Testis (tissue), 3 donors: ENCODE measurements around the gene SPATA2L. TPM values are rescaled to one million over a fixed set of nuclear protein-coding genes. Genes with fewer than 3 reads are reported as not detected.
A peak's percentile ranks its signal among the peaks of the same experiment; 100 is the strongest.

ENCODE experiments used
- DNase-seq: peaks from one replicate; pipeline ENCODE4 v3.0.0-alpha.2; 2019
- H3K27ac ChIP-seq, 2 donors: fragments of 200-600 bp; sonication (generic); one replicate each; pipeline ENCODE4 v1.5.1; 2019
- H3K27me3 ChIP-seq: fragments of 200-600 bp; sonication (generic); one replicate; pipeline ENCODE4 v1.5.1; 2019
- H3K36me3 ChIP-seq: fragments of 200-600 bp; sonication (generic); one replicate; pipeline ENCODE4 v1.5.1; 2017; ENCODE audit warnings: low read depth; ENCODE audit errors: missing control alignments
- H3K4me1 ChIP-seq: fragments of 200-600 bp; sonication (generic); one replicate; pipeline ENCODE4 v1.5.1; 2019
- H3K4me3 ChIP-seq, 2 donors: fragments of 200-600 bp; sonication (generic); one replicate each; pipeline ENCODE4 v1.5.1; 2017 to 2019
- H3K9me3 ChIP-seq: fragments of 200-600 bp; sonication (generic); one replicate; pipeline ENCODE4 v1.5.1; 2017
- POLR2A ChIP-seq: fragments of 450-650 bp; IDR thresholded peaks from one replicate; pipeline ENCODE4 v1.6.1; 2017; ENCODE audit warnings: antibody characterized with exemption, mild to moderate bottlenecking, moderate library complexity
- WGBS, 2 donors: methylation state at CpG; one replicate each; pipeline ENCODE4 v1.1.5; 2018; 5-methylcytosine and 5-hydroxymethylcytosine counted together
- intact Hi-C: fragments of 100-400 bp; cut with DNase I; formaldehyde crosslinking; loops from one replicate; pipeline ENCODE4 v1.15.1; 2023; ENCODE audit warnings: low total_unique reads
- polyA plus RNA-seq: library from polyadenylated mRNA; stranded (reverse); fragments of 350-450 nt; fragmentation: Illumina TruSeq; extraction: RNeasy Lipid Tissue Mini Kit (QIAGEN cat#74804); gene quantifications from one replicate; pipeline ENCODE4 v1.2.3, GENCODE V29; 2014; ENCODE audit warnings: low read depth, low replicate concordance; ENCODE audit not compliant: insufficient read depth
- total RNA-seq, 2 donors: library from RNA; depleted of rRNA; stranded (reverse); fragments of >200 nt; gene quantifications; one replicate each; pipeline ENCODE4 v1.2.3, GENCODE V29; 2016
- TF ChIP-seq, protein P1 (sequence below), 3 experiments: fragments of 450-650 bp in 2 of 3; fragments of 200-600 bp in 1 of 3; sonication (generic) in 1 of 3; IDR thresholded peaks; one replicate each; pipeline ENCODE4 v1.5.1; 2016 to 2019; ENCODE audit warnings: antibody characterized with exemption in 3 of 3, mild to moderate bottlenecking in 2 of 3, moderate library complexity in 1 of 3

SPATA2L gene
- total and polyA plus RNA-seq, 3 donors from 2014 or later = 4.9 to 14.4 (median 13.9) TPM

DNA sequence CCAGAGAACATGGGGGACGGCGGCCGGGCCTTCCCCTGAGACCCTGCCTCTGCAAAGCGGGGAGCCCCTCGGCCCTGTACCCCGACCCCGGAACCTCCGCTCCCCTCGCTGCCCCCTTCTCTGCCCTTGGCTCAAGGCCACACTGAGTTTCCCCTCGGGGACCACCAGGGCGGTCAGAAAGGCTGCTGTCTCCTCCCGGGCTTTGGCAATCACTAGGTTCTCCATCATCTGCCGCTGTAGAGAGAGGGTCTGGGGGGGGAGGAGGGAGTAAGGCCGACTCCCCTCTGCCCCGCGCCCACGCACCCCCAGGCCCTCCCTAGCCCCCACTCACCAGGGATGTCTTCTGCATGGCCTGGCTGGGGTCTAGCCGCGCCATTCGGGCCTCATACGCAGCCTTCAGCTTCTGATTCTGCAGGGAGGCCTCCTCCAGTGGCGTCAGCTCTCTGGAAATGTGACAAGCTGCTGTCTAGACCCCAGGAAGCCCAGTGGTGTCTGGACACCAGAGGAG is 10.8 kb upstream of the SPATA2L start:
- Histone ChIP-seq H3K9me3 (no peaks in the 10 kb centered on the region), H3K4me3 (peak overlapping the region in 1 of 2 donors; percentile 20), H3K27me3 (no peaks in the 10 kb centered on the region), H3K27ac (no peak overlapping the region), H3K36me3 (no peaks in the 10 kb centered on the region), H3K4me1 (no peaks in the 10 kb centered on the region)
- no peak for TF ChIP-seq POLR2A
- TF ChIP-seq, protein P1, sequence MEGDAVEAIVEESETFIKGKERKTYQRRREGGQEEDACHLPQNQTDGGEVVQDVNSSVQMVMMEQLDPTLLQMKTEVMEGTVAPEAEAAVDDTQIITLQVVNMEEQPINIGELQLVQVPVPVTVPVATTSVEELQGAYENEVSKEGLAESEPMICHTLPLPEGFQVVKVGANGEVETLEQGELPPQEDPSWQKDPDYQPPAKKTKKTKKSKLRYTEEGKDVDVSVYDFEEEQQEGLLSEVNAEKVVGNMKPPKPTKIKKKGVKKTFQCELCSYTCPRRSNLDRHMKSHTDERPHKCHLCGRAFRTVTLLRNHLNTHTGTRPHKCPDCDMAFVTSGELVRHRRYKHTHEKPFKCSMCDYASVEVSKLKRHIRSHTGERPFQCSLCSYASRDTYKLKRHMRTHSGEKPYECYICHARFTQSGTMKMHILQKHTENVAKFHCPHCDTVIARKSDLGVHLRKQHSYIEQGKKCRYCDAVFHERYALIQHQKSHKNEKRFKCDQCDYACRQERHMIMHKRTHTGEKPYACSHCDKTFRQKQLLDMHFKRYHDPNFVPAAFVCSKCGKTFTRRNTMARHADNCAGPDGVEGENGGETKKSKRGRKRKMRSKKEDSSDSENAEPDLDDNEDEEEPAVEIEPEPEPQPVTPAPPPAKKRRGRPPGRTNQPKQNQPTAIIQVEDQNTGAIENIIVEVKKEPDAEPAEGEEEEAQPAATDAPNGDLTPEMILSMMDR (IDR thresholded peaks at IDR 0.05) = no peak
- intact Hi-C loops = no loop called here
- no peak for DNase-seq
- WGBS, 2 donors = 29 to 56% methylated on average over 5 to 22 of the region's 22 CpGs

DNA sequence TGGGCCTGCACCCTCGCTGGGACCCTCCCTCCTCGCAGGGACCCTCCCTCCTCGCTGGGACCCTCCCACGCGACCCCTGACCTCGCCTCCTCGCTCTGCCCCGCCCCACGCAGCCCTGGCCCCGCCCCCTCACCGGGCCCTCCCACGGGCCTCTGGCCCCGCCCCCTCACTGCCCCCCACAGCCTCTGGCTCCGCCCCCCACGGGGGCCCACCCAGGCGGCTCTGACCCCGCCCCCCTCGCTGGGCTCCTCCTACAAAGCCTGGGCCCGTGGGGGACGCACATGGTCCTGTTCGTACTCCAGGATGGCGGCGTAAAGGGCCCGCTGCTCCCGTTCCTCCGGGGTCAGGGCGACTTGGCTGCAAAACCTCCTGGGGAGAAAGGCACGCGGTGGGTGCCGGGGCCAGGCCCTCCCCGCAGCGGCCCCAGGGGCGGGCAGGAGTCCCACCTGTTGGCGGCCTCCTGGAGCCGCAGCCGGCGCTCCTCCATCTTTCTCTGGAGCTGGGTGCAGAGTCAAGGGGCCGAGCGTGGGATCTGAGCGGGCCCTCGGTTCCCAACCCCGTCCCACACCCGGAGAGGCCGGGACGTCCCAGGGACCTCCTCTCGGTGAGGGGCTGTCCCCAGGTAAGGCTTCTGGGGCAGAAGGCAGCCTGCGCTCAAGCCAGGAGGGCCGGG is 10.2 kb upstream of the SPATA2L start:
- no peak overlapping the region for H3K27ac ChIP-seq
- peak; percentile 69 for DNase-seq

DNA sequence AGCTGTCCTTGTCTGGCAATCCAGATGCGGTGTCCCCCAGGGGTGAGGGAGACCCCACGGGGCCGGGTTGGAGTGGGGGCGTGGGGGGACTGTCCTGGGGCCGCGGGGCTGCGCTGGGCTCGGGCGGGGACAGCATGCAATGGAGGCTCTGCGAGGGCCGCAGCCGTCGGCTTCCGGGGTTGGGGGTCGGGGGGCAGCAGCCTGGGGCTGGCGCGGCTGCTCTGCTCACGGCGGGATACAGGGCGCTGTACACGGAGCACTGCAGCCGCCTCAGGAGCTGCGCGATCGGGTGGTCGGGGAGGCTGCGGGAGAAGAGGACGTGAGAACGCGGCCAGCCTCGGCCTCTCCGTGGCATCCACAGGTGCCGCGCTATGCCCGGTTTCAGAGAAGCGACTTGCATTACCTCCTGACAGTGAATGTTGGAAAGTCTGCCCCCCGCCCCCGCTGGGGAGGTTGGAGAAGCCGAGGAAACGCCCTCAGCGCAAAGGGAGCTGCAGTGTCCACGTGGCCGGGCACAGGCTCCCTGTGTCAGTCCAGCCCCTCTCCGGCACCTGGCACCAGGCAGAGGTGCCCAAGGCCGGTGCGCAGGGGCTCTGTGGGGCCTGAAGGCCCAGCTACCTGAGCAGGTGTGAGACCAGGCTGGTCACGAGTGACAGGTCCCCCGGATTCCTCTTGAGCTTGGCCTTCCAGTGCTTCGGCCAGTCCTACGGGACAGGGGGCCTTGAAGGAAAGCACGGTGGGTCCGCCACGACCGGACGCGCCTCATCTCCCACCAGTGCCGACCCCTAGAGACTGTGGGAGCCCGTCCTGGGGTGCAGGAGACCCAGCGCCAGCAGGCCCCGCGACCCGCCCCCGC is 9.4 kb upstream of the SPATA2L start:
- no peak for TF ChIP-seq POLR2A
- TF ChIP-seq, protein P1 (IDR thresholded peaks at IDR 0.05) = no peak
- Histone ChIP-seq H3K4me3 (peak overlapping the region in 1 of 2 donors; percentile 20), H3K4me1 (no peaks in the 10 kb centered on the region), H3K27ac (peak overlapping the region in 1 of 2 donors; percentile 68), H3K36me3 (no peaks in the 10 kb centered on the region), H3K9me3 (no peaks in the 10 kb centered on the region), H3K27me3 (no peaks in the 10 kb centered on the region)
- DNase-seq = no peak
- intact Hi-C loops = no loop called here
- WGBS, 2 donors = 64 to 82% methylated on average over 12 to 63 of the region's 63 CpGs

More for the DNA sequence above, 10.2 kb upstream of the SPATA2L start:
- 6 to 19% methylated on average over 11 to 34 of the region's 48 CpGs for WGBS, 2 donors
- TF ChIP-seq POLR2A = no peak
- TF ChIP-seq, protein P1 (IDR thresholded peaks at IDR 0.05) = no peak
- Histone ChIP-seq H3K36me3 (no peaks in the 10 kb centered on the region), H3K4me1 (no peaks in the 10 kb centered on the region), H3K4me3 (peak overlapping the region; percentile 20 to 37), H3K9me3 (no peaks in the 10 kb centered on the region), H3K27me3 (no peaks in the 10 kb centered on the region)
- intact Hi-C loops = no loop called here

DNA sequence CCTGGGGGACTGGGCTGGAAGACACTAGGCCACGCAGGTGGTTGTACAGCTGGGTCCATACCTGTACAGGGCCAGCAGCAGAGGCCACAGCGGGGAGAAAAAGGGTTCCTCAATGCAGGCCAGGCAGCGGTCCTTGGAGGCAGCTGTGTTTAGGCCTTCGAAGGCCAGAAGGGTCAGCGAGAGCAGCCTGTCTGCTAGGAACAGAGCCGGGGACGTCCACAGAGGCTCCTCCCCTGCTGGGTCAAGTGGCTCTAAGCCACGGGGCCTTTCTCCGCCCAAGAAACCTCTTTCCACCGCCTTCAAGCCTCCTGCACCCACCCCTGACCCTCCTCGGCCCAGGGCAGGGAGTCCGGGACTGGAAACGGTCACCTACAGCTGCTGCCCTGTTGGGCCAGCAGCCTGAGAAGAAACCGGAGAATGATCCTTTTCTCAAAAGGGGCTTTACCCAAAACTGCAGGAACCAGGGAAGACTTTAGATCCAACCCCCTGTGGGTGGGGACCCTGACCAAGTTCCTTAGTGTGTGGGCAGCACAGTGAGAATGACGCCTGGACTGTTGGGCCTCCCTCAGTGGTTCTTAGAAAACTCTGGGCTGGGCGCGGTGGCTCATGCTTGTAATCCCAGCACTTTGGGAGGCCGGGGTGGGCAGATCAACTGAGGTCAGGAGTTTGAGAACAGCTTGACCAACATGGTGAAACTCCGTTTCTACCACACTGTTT is 8.4 kb upstream of the SPATA2L start:
- Histone ChIP-seq H3K27me3 (no peaks in the 10 kb centered on the region), H3K36me3 (no peaks in the 10 kb centered on the region), H3K9me3 (no peaks in the 10 kb centered on the region), H3K27ac (peak overlapping the region in 1 of 2 donors; percentile 68), H3K4me1 (no peaks in the 10 kb centered on the region), H3K4me3 (no peak overlapping the region)
- 69 to 82% methylated on average over 12 to 19 of the region's 19 CpGs for WGBS, 2 donors
- intact Hi-C loops = no loop called here
- no peak for TF ChIP-seq POLR2A
- TF ChIP-seq, protein P1 (IDR thresholded peaks at IDR 0.05) = no peak
- peak; percentile 64 for DNase-seq
